Erythroblast (primary cell): ENCODE results near the gene ITPRID1.

Source experiments
- GATA1 ChIP-seq: IDR thresholded peaks from 2 replicates; pipeline ENCODE4 v1.6.1; 2011; ENCODE audit warnings: low read depth, mild to moderate bottlenecking, control low read depth, low read length, moderate library complexity
- POLR2A ChIP-seq: IDR thresholded peaks from 2 replicates; pipeline ENCODE4 v1.6.1; 2011; ENCODE audit warnings: mild to moderate bottlenecking, low read length

- TF ChIP-seq POLR2A: no peak
- no peak for TF ChIP-seq GATA1
These were observed 13.2 kb upstream of the ITPRID1 start for GRCh38 chr7:31500656-31501055.
